Midbrain (tissue), 1 donor: Measurements from ENCODE around the gene ALOX5.
"Not testable (repeated sequence)": the region's sequence is repeated elsewhere in the genome, so short reads cannot be mapped to it uniquely, and the experiment has no call there.

Experiments used
- DNase-seq: peaks from one replicate; lab custom pipeline; 2025; lab: John Stamatoyannopoulos, UW

The ALOX5 gene

GRCh38 chr10:45468079-45468478, 94.1 kb downstream of the ALOX5 start:
- no peak for DNase-seq

- DNase-seq: no peak
Measured at GRCh38 chr10:45470098-45471012, 96.3 kb downstream of the ALOX5 start.

GRCh38 chr10:45471059-45471458, 97.0 kb downstream of the ALOX5 start:
- DNase-seq: no peak

- no peak for DNase-seq
Measured at GRCh38 chr10:45471531-45472310, 97.7 kb downstream of the ALOX5 start.

- no peak for DNase-seq
Measured at GRCh38 chr10:45473126-45473525, 99.1 kb downstream of the ALOX5 start.

- DNase-seq: no peak
Measured at GRCh38 chr10:45476559-45476958, 102.5 kb downstream of the ALOX5 start.

- DNase-seq: no peak
Measured at GRCh38 chr10:45480294-45480693, 106.3 kb downstream of the ALOX5 start.

GRCh38 chr10:45481100-45481499, 107.1 kb downstream of the ALOX5 start:
- DNase-seq: not testable (repeated sequence)

- DNase-seq: no peak
Measured at GRCh38 chr10:45483002-45483401, 109.0 kb downstream of the ALOX5 start.

- no peak for DNase-seq
Measured at GRCh38 chr10:45487735-45488134, 113.7 kb downstream of the ALOX5 start.

- no peak for DNase-seq
Measured at GRCh38 chr10:45488365-45488764, 114.3 kb downstream of the ALOX5 start.

- no peak for DNase-seq
Measured at GRCh38 chr10:45490277-45490676, 116.3 kb downstream of the ALOX5 start.

GRCh38 chr10:45491061-45491460, 117.0 kb downstream of the ALOX5 start:
- no peak for DNase-seq
